Fibroblast of mammary gland (primary cell): ENCODE results near the gene RAB31.
"Not testable (repeated sequence)": the region's sequence is repeated elsewhere in the genome, so short reads cannot be mapped to it uniquely, and the experiment has no call there.

Experiments used
- DNase-seq: peaks from one replicate; pipeline ENCODE4 v3.0.0-alpha.2; 2010; ENCODE audit warnings: low read depth
- H3K4me3 ChIP-seq: 2 replicates; pipeline ENCODE4 v1.5.1; 2011; ENCODE audit warnings: low read depth, mild to moderate bottlenecking, low read length, moderate library complexity; ENCODE audit not compliant: control insufficient read depth
- CTCF ChIP-seq: conservative IDR thresholded peaks from 2 replicates; pipeline ENCODE4 v1.5.1; 2011; ENCODE audit warnings: low read depth, low read length, inconsistent platforms; ENCODE audit not compliant: control insufficient read depth, insufficient read depth

Gene RAB31

GRCh38 chr18:9854801-9855676 is 146.9 kb downstream of the RAB31 start:
- TF ChIP-seq CTCF = no peak
- H3K4me3 ChIP-seq = no peak overlapping the region

GRCh38 chr18:9855681-9856080 is 147.6 kb downstream of the RAB31 start:
- no peak overlapping the region for H3K4me3 ChIP-seq
- DNase-seq = no peak
- no peak for TF ChIP-seq CTCF

More at GRCh38 chr18:9854801-9855676, 146.9 kb downstream of the RAB31 start:
- DNase-seq = peak; percentile 19

GRCh38 chr18:9856092-9856491 is 148.0 kb downstream of the RAB31 start:
- no peak overlapping the region for H3K4me3 ChIP-seq
- no peak for DNase-seq
- TF ChIP-seq CTCF = no peak

- H3K4me3 ChIP-seq, DNase-seq: not testable (repeated sequence)
These were observed 149.4 kb downstream of the RAB31 start for GRCh38 chr18:9857479-9857998.

- no peak for TF ChIP-seq CTCF
These were observed 150.5 kb downstream of the RAB31 start for GRCh38 chr18:9858642-9859041.

GRCh38 chr18:9859232-9859631 is 151.1 kb downstream of the RAB31 start:
- H3K4me3 ChIP-seq = no peak overlapping the region
- no peak for DNase-seq
- no peak for TF ChIP-seq CTCF

More at GRCh38 chr18:9858642-9859041, 150.5 kb downstream of the RAB31 start:
- no peak overlapping the region for H3K4me3 ChIP-seq
- no peak for DNase-seq

GRCh38 chr18:9860682-9861081 is 152.6 kb downstream of the RAB31 start:
- DNase-seq = no peak
- TF ChIP-seq CTCF = no peak
- H3K4me3 ChIP-seq = no peak overlapping the region
